GM18868 (cell line): ENCODE data around the gene GCLC.
A peak's percentile ranks its signal among the peaks of the same experiment; 100 is the strongest.
"Not testable (repeated sequence)": the region's sequence is repeated elsewhere in the genome, so short reads cannot be mapped to it uniquely, and the experiment has no call there.

Experiments used
- ATAC-seq: cut with Tn5 transposase; IDR thresholded peaks from one replicate; pipeline ENCODE4 v1.9.1; 2021; ENCODE audit warnings: mild to moderate bottlenecking, moderate library complexity; ENCODE audit not compliant: unreplicated experiment

GCLC gene

GRCh38 chr6:53564401-53565065, 19.6 kb upstream of the GCLC start:
- ATAC-seq, result no peak

GRCh38 chr6:53556986-53557715, 12.2 kb upstream of the GCLC start:
- no peak for ATAC-seq

GRCh38 chr6:53553600-53553999, 8.7 kb upstream of the GCLC start:
- not testable (repeated sequence) for ATAC-seq

- ATAC-seq, result not testable (repeated sequence)
Observed at GRCh38 chr6:53551681-53552080, 6.8 kb upstream of the GCLC start.

DNA sequence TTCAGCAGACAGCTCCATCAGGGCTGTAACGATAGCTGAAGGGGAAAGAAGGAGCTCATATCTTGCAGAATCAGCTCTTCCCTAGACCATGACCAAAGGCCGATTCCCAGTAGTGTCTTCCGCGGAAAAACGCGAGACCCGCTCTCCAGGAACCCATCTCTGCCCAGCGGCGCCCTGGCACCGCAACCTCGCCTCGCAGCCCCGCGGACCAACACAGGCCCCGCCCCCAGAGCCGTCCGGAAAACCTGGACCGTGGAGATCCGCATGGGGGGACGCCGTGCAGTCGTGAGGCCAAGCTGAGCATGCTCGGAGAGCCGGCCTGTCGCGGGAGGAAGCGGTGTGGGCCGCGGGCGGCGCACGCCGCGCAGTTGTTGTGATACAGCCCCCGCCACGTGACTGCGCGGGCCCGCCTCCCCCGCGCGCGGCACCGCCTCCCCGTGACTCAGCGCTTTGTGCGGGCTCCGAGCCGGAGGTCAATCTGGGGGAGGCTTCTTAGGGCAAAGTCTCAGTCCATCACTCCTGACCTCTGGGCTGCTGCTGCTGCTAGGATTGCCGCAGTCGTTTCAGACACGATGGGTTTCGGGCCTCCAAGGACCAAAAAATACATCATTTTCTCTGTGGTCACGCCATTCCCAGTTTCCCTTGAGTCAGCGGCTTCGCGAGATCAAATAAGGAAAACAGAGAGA, 3.1 kb upstream of the GCLC start:
- ATAC-seq, result peak; percentile 71

GRCh38 chr6:53547166-53547810, 2.4 kb upstream of the GCLC start:
- ATAC-seq, result peak; percentile 6

- ATAC-seq, result no peak
Observed at GRCh38 chr6:53546281-53546680, 1.4 kb upstream of the GCLC start.

DNA sequence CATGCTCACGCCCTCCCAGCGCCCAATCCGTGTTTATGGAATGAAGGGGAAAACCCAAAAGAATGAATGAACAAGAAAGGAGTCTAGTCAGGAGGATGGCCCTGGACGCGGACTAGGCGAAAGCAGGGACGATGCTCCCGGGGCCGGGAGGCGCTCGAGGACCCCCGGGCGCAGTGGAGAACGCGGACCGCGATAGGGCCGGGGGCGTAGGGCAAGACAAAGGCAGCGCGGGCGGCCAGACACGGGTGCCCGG, 758 bp downstream of the GCLC start:
- no peak for ATAC-seq

- no peak for ATAC-seq
Observed at GRCh38 chr6:53543359-53544216, 1.3 kb downstream of the GCLC start.

DNA sequence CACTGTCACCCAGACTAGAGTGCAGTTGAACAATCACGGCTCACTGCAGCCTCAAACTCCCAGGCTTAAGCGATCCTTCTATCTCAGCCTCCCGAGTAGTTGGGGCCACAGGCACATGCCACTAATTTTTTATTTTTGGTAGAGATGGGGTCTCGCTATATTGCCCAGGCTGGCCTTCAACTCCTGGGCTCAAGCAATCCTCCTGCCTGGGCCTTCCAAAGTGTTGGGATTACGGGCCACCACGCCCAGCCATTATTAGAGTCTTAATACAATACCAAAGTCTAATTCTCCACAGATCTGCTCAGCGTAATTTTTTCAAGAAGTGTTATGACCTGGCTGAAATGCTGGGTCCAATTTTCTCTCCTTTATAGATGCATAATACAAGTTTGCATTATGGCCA, 3.0 kb downstream of the GCLC start:
- ATAC-seq, result no peak

- no peak for ATAC-seq
Observed at GRCh38 chr6:53540129-53540692, 4.7 kb downstream of the GCLC start.

GRCh38 chr6:53539561-53539960, 5.3 kb downstream of the GCLC start:
- ATAC-seq, result no peak

GRCh38 chr6:53536561-53536960, 8.3 kb downstream of the GCLC start:
- ATAC-seq, result no peak

DNA sequence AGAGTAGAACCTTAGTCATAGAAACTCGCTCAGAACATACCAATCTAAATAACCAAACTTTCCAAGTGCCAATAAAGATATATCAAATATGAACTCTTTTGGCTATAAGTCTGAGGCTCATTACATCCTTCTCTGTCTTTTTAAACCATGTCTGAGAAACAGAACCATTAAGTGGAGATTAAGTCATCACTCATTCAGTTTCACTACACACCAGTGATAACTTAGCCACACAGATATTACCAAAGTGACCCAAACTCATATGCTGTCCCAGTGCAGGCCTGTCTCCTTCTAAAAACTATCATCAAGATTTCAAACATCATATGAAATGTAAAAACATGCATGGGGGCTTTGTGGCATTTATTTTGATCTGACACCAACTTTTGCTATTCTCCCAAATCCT, 12.0 kb downstream of the GCLC start:
- peak; percentile 46 for ATAC-seq

- peak; percentile 57 for ATAC-seq
Observed at GRCh38 chr6:53532061-53532797, 12.7 kb downstream of the GCLC start.

DNA sequence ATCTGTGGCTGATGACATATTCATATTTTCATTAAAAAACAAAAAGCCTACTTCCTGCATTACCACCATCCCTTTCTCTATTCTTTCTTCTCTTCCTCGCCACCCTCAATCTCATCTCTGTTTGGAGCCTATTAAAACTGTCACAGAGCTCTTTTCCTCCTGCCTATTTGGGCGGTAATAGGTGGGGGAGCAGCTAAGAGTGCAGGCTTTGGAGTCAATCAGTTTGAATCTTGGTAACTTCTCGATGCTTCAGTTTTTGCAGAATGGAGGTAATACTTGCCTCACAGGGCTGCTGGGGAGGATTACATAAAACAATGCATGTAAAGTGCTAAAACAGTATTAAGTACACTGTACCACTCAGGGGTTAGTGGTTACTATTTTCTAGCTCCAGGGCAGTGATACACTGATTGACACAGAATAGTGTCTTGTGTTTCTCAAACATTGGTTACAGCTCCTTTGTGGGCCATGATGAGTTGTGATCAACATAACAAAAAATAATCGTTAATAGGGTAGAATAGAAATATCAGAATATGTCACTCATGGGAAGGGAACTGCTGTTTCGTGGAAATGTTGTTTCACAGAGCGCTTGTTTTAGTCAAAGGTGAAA, 14.0 kb downstream of the GCLC start:
- ATAC-seq, result no peak

DNA sequence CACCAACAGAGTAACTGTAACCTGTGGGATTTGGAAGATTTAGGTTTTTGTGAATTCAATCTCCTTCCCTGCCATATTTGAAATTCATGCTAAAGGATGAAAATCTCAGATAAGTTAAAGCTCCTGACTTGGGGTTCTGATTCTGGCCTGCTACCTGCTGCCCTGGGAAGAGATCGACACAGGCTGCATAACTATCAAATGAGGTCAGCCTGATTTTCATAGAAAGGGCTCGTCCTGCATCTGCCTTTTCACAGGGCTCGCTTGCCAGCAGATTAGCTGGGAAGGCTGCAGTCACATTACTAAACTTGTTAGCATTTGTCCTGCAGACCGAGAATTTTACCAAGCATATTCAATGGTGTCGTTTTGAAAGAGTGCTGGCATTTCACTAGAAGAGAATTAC, 14.6 kb downstream of the GCLC start:
- ATAC-seq, result no peak

DNA sequence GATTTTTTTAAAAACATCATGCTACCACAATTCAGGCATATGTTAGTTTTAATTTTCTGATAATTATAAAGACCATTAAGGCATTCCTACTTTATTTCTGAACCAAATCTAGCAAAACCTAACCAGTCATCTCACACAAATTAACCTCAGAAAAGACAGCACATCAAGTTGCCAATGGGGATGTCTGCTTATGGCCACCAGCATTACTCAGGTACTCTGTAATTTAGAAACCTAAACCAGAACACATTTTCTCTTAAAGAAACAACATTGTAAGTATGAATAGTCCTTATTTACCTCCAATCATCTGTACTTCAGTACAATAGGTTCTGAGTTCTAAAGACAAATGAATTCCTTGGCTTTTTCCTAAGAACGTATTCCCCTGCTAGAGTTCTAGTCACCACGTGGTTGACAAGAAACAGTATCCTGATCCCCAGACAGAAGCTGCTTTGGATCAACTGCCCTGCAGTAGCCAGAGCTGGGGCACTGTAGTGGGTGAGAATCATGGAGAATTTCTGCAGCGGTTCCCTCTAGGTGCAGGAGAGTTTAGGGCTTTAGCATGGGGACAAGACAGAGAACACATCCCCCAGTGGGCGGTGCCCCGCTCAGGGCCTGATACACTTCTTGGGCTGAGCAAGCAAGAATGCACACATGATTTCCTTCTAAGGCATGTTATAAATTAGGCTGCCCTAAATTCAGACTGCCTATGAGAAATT, 15.4 kb downstream of the GCLC start:
- no peak for ATAC-seq

- ATAC-seq, result no peak
Observed at GRCh38 chr6:53528107-53528506, 16.8 kb downstream of the GCLC start.
